ENCODE measurements around the gene SH2D2A.

Gene SH2D2A

GRCh38 chr1:156834322-156834721 is 17.7 kb upstream of the SH2D2A start:
- TF ChIP-seq CTCF (IDR thresholded peaks at IDR 0.05; ENCODE audit: insufficient read depth, low read length, poor library complexity, severe bottlenecking) (no peak), EZH2phosphoT487 (conservative IDR thresholded peaks at IDR 0.05; ENCODE audit: low read length) (no peak)
- no peaks in the 10 kb centered on the region for H3K9me2 ChIP-seq (replicated peaks; ENCODE audit: insufficient read depth, low read length)
- H3K4me2 ChIP-seq (ENCODE audit: low read depth, low read length, poor library complexity, severe bottlenecking) = no peak overlapping the region
- no peaks in the 10 kb centered on the region for H3K36me3 ChIP-seq (ENCODE audit: low read length)
- no peak overlapping the region for H3K27ac ChIP-seq (ENCODE audit: low read depth, low read length)
- H2AFZ ChIP-seq (ENCODE audit: low read depth, low read length, severe bottlenecking) = no peak overlapping the region
- H3K9me3 ChIP-seq (ENCODE audit: insufficient read depth, low read length) = no peaks in the 10 kb centered on the region
- no peak overlapping the region for H3K4me3 ChIP-seq (ENCODE audit: insufficient read depth, low read length, poor library complexity, severe bottlenecking)
- H3K9ac ChIP-seq (ENCODE audit: low read length) = no peak overlapping the region
- H4K20me1 ChIP-seq (ENCODE audit: low read depth, low read length) = no peaks in the 10 kb centered on the region
- H3K27me3 ChIP-seq (ENCODE audit: low read length) = no peaks in the 10 kb centered on the region
- no peaks in the 10 kb centered on the region for H3K79me2 ChIP-seq (ENCODE audit: insufficient read depth, low read length)
- H3F3A ChIP-seq (ENCODE audit: insufficient read depth) = no peaks in the 10 kb centered on the region

- Histone ChIP-seq H3K79me2 (ENCODE audit: insufficient read depth, low read length) (no peaks in the 10 kb centered on the region), H3F3A (ENCODE audit: insufficient read depth) (no peaks in the 10 kb centered on the region), H4K20me1 (ENCODE audit: low read depth, low read length) (no peaks in the 10 kb centered on the region), H3K36me3 (ENCODE audit: low read length) (no peaks in the 10 kb centered on the region), H3K9me2 (replicated peaks; ENCODE audit: insufficient read depth, low read length) (no peaks in the 10 kb centered on the region), H3K9ac (ENCODE audit: low read length) (no peak overlapping the region), H2AFZ (ENCODE audit: low read depth, low read length, severe bottlenecking) (no peak overlapping the region), H3K27me3 (ENCODE audit: low read length) (no peaks in the 10 kb centered on the region), H3K4me2 (ENCODE audit: low read depth, low read length, poor library complexity, severe bottlenecking) (no peak overlapping the region), H3K4me3 (ENCODE audit: insufficient read depth, low read length, poor library complexity, severe bottlenecking) (no peak overlapping the region), H3K9me3 (ENCODE audit: insufficient read depth, low read length) (no peaks in the 10 kb centered on the region), H3K27ac (ENCODE audit: low read depth, low read length) (no peak overlapping the region)
- no peak for TF ChIP-seq EZH2phosphoT487 (conservative IDR thresholded peaks at IDR 0.05; ENCODE audit: low read length)
- no peak for TF ChIP-seq CTCF (IDR thresholded peaks at IDR 0.05; ENCODE audit: insufficient read depth, low read length, poor library complexity, severe bottlenecking)
Measured at GRCh38 chr1:156833603-156834002, 17.0 kb upstream of the SH2D2A start.

- Histone ChIP-seq H3K4me2 (ENCODE audit: low read depth, low read length, poor library complexity, severe bottlenecking) (no peak overlapping the region), H3F3A (ENCODE audit: insufficient read depth) (no peaks in the 10 kb centered on the region), H3K79me2 (ENCODE audit: insufficient read depth, low read length) (no peaks in the 10 kb centered on the region), H3K4me3 (ENCODE audit: insufficient read depth, low read length, poor library complexity, severe bottlenecking) (no peak overlapping the region), H3K9me2 (replicated peaks; ENCODE audit: insufficient read depth, low read length) (no peaks in the 10 kb centered on the region), H3K27ac (ENCODE audit: low read depth, low read length) (no peak overlapping the region), H3K36me3 (ENCODE audit: low read length) (no peaks in the 10 kb centered on the region), H2AFZ (ENCODE audit: low read depth, low read length, severe bottlenecking) (no peak overlapping the region), H4K20me1 (ENCODE audit: low read depth, low read length) (no peaks in the 10 kb centered on the region), H3K27me3 (ENCODE audit: low read length) (no peaks in the 10 kb centered on the region), H3K9ac (ENCODE audit: low read length) (no peak overlapping the region), H3K9me3 (ENCODE audit: insufficient read depth, low read length) (no peaks in the 10 kb centered on the region)
- no peak for TF ChIP-seq EZH2phosphoT487 (conservative IDR thresholded peaks at IDR 0.05; ENCODE audit: low read length)
- TF ChIP-seq CTCF (IDR thresholded peaks at IDR 0.05; ENCODE audit: insufficient read depth, low read length, poor library complexity, severe bottlenecking) = no peak
Measured at GRCh38 chr1:156832434-156832833, 15.8 kb upstream of the SH2D2A start.

Data from SU-DHL-6 (cell line).